Measurements from ENCODE around the gene DUOXA2.

The DUOXA2 gene

DNA sequence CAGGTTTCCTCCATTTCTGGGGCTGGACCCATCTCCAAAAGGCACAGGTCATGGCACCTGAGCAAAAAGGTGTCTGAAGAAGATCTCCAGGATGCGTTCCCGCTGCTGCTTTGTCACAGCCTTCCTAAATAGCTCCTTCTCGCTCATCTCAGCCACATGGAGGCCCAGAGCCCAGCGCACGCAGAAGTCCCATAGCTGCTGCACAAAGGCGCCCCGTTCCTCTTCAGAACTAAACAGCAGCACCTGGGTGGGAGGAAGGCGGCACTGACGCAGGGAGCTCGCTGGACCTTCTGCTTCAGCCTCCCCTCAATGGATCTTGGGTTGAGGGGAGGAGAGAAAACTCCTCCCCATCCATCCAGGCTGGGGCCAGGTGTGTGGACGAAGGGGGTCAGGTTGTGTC is 8.5 kb upstream of the DUOXA2 start:
- Histone ChIP-seq H3K4me3 (ENCODE audit: low read depth, low read length) (no peak overlapping the region), H3K27me3 (replicated peaks) (peaks cover 14% of the 10 kb centered on the region), H3K36me3 (replicated peaks) (no peaks in the 10 kb centered on the region), H3K27ac (no peak overlapping the region)
- DNase-seq: no peak
- in situ Hi-C loops (cut with HindIII; ENCODE audit: low pct_ligation_motif_present, low sequenced_read_pairs): no loop called here
- TF ChIP-seq, protein P1, sequence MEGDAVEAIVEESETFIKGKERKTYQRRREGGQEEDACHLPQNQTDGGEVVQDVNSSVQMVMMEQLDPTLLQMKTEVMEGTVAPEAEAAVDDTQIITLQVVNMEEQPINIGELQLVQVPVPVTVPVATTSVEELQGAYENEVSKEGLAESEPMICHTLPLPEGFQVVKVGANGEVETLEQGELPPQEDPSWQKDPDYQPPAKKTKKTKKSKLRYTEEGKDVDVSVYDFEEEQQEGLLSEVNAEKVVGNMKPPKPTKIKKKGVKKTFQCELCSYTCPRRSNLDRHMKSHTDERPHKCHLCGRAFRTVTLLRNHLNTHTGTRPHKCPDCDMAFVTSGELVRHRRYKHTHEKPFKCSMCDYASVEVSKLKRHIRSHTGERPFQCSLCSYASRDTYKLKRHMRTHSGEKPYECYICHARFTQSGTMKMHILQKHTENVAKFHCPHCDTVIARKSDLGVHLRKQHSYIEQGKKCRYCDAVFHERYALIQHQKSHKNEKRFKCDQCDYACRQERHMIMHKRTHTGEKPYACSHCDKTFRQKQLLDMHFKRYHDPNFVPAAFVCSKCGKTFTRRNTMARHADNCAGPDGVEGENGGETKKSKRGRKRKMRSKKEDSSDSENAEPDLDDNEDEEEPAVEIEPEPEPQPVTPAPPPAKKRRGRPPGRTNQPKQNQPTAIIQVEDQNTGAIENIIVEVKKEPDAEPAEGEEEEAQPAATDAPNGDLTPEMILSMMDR (IDR thresholded peaks at IDR 0.05; ENCODE audit: low read depth, low read length, missing control alignments): no peak

DNA sequence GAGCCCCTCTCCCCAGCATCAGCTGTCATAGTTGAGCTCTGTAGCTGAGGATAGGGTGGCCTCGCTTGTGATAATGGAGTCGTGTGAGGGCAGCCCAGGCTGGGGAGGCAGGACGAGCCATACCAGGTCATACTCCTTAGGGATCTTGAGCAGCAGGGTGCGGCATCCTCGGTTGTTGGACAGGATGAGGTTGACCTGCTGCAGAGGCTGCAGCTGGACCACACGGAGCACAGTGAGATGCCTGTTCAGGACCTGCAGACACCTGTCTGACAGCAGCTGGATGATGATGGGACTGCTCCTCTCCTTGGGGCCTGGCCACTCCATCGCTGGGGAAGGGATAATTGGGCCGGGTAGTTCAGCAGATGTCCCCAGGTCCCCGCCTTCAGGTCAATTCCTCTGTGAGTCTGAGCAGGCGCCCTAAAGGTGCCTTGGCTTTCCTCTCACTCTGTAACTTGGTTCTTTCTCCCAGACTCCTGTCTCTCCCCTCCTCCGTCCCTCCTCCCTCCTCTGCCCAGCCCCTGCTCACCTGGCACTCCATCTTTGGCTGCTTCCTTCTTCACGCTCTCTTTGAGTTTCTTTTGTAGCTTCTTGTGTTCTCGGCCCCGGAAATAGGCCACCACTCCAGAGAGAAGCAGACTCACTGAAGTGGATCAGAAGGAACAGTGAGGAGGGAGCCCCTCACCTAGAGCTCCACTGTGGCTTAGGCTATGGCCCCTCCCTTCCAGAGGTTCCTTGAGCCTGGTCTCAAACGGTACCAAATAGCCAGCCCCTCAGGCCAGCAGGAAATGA is 7.9 kb upstream of the DUOXA2 start:
- DNase-seq: no peak
- Histone ChIP-seq H3K36me3 (replicated peaks) (no peaks in the 10 kb centered on the region), H3K4me3 (ENCODE audit: low read depth, low read length) (no peak overlapping the region), H3K27ac (no peak overlapping the region), H3K27me3 (replicated peaks) (peaks cover 14% of the 10 kb centered on the region)
- in situ Hi-C loops (cut with HindIII; ENCODE audit: low pct_ligation_motif_present, low sequenced_read_pairs): no loop called here
- TF ChIP-seq, protein P1 (IDR thresholded peaks at IDR 0.05; ENCODE audit: low read depth, low read length, missing control alignments): no peak

DNA sequence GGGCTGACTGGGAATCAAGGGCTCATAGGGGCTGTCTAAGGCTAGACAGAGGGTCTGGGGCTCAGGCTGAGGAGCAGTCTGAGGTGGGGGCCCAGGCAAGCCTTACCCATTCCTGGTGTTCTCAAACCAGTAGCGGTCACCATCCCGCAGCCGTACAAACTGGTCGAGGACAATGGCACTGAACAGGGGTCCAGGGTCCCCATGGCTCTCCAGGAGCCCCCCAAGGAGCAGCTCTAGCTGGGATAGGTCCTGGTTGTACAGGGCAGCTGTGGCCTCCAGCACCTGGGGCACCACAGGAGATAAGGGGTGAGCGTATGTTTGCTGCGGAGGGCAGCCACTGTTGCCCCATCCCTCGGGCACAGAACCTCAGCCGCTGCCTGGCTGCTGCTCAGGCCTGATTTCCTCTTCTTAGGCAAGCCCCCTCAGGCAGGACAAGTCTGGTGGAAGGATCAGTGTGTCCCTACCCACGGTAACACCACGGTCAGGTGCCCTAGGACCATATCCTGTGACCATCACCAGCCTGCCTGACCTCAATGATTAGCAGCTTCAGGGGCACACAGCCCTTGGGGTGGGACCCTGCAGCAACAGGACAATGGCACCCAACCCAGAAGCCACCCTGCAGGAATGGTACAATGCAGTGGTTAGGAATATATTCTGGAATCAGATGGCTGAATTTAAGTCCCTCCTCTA is 6.0 kb upstream of the DUOXA2 start:
- in situ Hi-C loops (cut with HindIII; ENCODE audit: low pct_ligation_motif_present, low sequenced_read_pairs): no loop called here
- peaks cover 31% of the 10 kb centered on the region for H3K27me3 ChIP-seq (replicated peaks)
- H3K36me3 ChIP-seq (replicated peaks): no peaks in the 10 kb centered on the region
- TF ChIP-seq, protein P1 (IDR thresholded peaks at IDR 0.05; ENCODE audit: low read depth, low read length, missing control alignments): no peak
- no peak for DNase-seq
- H3K4me3 ChIP-seq (ENCODE audit: low read depth, low read length): no peak overlapping the region
- no peak overlapping the region for H3K27ac ChIP-seq

DNA sequence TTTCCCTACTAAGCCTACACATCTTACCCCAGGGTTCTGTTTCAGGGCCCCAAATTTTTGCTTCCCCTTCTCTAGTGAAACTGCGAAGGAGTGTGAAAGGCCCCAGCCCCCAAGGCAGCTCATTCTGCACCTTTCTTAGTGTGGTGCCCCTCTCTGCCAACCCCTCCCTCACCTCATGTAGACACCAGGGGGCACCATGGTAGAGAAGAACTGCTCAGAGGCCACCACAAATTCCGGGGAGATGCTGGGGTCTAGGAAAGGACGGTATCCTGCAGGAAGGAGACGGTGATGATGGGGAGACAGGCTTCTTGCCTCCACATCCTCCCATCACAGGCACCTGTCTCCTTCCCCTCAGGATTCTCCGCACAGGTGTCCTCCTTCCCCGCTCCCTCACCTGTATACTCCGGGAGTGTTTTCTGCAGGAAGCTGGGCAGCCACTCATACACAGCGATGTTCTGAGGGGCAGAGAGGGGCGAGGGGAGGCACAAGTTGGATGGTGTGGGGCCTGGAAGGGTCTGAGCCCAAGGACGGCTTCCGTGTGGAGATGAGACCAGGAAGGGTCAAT is 3.8 kb upstream of the DUOXA2 start:
- Histone ChIP-seq H3K4me3 (ENCODE audit: low read depth, low read length) (no peak overlapping the region), H3K27ac (no peak overlapping the region), H3K36me3 (replicated peaks) (no peaks in the 10 kb centered on the region), H3K27me3 (replicated peaks) (peaks cover 54% of the 10 kb centered on the region)
- TF ChIP-seq, protein P1 (IDR thresholded peaks at IDR 0.05; ENCODE audit: low read depth, low read length, missing control alignments): peak; percentile 39
- DNase-seq: no peak
- in situ Hi-C loops (cut with HindIII; ENCODE audit: low pct_ligation_motif_present, low sequenced_read_pairs): no loop called here

DNA sequence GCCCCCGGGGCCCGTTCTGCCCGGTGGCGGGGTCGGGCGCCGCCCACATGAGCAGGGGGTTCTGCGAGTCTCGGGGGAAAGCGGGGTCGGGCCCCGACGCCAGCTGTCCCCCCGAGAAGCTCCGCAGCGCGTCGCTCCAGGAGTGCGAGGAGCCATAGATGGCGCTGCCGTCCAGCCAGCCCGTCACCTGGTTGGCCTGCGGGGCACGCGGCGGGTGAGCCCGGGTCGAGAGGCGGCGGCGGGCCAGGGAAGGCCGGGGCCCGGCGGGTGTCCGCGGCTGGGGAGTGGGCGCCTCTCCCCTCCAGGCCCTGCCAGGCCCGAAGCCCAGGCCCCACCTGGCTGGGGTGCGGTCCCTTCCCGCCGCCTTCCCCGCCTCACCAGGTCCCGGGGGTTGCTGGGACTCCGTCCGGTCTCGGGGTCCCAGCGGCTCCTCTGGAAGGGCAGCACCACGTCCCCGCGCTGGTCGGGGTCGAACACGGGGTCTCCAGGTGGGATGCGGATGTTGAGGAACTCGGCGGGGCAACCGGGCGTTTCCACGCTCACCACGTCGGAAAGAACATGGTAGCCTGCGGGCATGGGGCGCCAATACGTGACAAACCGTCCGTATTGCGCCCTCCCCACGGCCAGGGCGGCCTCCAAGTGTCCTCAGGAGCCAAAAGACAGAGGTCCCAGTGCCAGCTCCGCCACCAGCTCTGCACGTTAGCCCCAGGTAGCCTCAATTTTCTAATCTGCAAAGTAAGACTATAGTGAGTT is 2.6 kb upstream of the DUOXA2 start:
- TF ChIP-seq, protein P1 (IDR thresholded peaks at IDR 0.05; ENCODE audit: low read depth, low read length, missing control alignments): no peak
- H3K27me3 ChIP-seq (replicated peaks): peaks cover 66% of the 10 kb centered on the region
- no peak overlapping the region for H3K27ac ChIP-seq
- no peak overlapping the region for H3K4me3 ChIP-seq (ENCODE audit: low read depth, low read length)
- DNase-seq: no peak
- H3K36me3 ChIP-seq (replicated peaks): no peaks in the 10 kb centered on the region
- in situ Hi-C loops (cut with HindIII; ENCODE audit: low pct_ligation_motif_present, low sequenced_read_pairs): no loop called here

All from brain microvascular endothelial cell (primary cell).